HL-60 (cell line): Measurements from ENCODE around the gene KIAA0040.

ENCODE experiments used
- GABPA ChIP-seq: IDR thresholded peaks from 2 replicates; pipeline ENCODE4 v1.6.1; 2012; ENCODE audit warnings: low read depth
- REST ChIP-seq: IDR thresholded peaks from 2 replicates; pipeline ENCODE4 v1.6.1; 2012; ENCODE audit warnings: low read depth; ENCODE audit not compliant: insufficient replicate concordance
- TF ChIP-seq, protein P1 (sequence below): IDR thresholded peaks from one replicate; pipeline ENCODE4 v1.5.1; 2011; ENCODE audit warnings: low read length, control low read depth, inconsistent platforms; ENCODE audit not compliant: insufficient read depth

DNA sequence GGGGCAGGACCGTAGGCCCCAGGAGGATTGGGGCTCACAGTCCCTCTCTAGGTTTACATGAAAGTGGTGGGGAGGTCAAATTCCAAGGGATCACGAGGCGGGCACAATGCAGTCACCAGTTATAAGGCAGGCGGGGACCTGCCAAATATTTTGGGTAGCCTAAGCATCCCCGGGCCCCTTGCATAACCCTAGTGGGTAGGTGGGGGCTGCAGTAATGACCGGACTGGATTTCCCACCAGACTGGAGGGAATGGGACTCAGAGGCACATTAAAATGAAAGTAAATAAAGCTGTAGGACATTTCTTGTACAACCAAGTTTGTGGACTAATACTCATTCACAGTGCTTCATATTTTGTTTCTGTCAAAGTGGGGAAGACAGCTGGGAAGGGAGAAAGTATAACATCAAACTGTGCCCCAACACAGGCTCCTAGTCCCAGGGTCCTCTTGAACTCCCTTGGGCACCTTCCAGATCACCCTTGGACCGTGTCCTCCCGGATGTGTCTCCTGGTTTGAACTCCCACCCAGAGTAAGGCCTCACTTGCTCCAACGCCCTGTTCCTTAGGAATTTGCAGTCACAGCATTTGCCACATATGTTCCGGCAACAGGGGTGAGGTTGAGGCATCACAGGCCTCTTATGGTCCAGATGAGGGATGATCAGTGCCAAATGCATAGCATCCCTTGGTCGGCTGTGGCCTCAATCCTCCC lies 28.4 kb upstream of the KIAA0040 start:
- TF ChIP-seq, protein P1, sequence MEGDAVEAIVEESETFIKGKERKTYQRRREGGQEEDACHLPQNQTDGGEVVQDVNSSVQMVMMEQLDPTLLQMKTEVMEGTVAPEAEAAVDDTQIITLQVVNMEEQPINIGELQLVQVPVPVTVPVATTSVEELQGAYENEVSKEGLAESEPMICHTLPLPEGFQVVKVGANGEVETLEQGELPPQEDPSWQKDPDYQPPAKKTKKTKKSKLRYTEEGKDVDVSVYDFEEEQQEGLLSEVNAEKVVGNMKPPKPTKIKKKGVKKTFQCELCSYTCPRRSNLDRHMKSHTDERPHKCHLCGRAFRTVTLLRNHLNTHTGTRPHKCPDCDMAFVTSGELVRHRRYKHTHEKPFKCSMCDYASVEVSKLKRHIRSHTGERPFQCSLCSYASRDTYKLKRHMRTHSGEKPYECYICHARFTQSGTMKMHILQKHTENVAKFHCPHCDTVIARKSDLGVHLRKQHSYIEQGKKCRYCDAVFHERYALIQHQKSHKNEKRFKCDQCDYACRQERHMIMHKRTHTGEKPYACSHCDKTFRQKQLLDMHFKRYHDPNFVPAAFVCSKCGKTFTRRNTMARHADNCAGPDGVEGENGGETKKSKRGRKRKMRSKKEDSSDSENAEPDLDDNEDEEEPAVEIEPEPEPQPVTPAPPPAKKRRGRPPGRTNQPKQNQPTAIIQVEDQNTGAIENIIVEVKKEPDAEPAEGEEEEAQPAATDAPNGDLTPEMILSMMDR = no peak
- no peak for TF ChIP-seq GABPA
- TF ChIP-seq REST = no peak
